ENCODE data around the gene CTNND2.

CTNND2 gene

DNA sequence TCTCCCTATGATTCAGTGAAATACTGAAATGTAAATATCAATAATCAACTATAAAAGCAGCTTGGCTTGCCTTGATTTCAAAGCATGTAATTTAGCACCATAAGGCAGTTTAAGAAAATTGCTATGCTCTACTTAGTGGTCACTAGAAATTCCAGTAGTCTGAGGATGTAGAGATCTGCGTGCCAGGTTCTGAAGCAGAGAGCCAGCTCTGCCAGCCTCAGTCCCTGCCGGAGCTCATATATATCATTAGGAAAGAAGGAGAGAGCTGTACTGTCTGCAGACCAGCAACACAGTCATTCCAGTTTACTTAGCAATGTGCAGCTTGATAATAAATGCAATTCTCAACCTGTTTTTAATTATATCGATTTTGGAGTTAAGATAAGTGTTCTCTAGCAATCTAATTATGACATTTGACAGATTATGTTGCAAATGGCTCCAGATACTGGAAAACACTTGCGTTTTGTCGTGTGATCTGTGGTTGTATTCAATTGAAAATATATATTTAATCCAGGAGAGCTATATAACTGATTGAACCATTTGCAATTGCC lies 540.5 kb downstream of the CTNND2 start:
- no peaks in the 10 kb centered on the region for H3K27me3 ChIP-seq (replicated peaks; ENCODE audit: insufficient read depth, low read length)
- H3K79me2 ChIP-seq (ENCODE audit: low read length): no peaks in the 10 kb centered on the region
- H3K4me3 ChIP-seq (ENCODE audit: low read length): no peak overlapping the region
- no peaks in the 10 kb centered on the region for H3K9me2 ChIP-seq (replicated peaks; ENCODE audit: insufficient read depth, low read length)
- H3K27ac ChIP-seq (ENCODE audit: low read length): no peak overlapping the region
- TF ChIP-seq EZH2phosphoT487 (IDR thresholded peaks at IDR 0.05; ENCODE audit: low read length) (no peak), EZH2 (optimal IDR thresholded peaks at IDR 0.05; ENCODE audit: low read depth, low read length) (no peak), CTCF (IDR thresholded peaks at IDR 0.05; ENCODE audit: low read length) (no peak)
- no peak overlapping the region for H3K4me2 ChIP-seq (ENCODE audit: low read depth, low read length)
- no peaks in the 10 kb centered on the region for H3K9me3 ChIP-seq (replicated peaks; ENCODE audit: insufficient read depth, low read length)
- H3F3A ChIP-seq (ENCODE audit: insufficient read depth, low read length): no peaks in the 10 kb centered on the region
- DNase-seq: no peak
- H3K4me1 ChIP-seq (ENCODE audit: low read length): no peaks in the 10 kb centered on the region
- H3K9ac ChIP-seq (ENCODE audit: low read length): no peak overlapping the region
- no peaks in the 10 kb centered on the region for H3K36me3 ChIP-seq (replicated peaks; ENCODE audit: insufficient read depth, low read length)
- H2AFZ ChIP-seq (ENCODE audit: low read length): no peak overlapping the region
- no peaks in the 10 kb centered on the region for H4K20me1 ChIP-seq (ENCODE audit: insufficient read depth, low read length)

GRCh38 chr5:11361768-11362167 lies 542.5 kb downstream of the CTNND2 start:
- DNase-seq: no peak
- Histone ChIP-seq H3K79me2 (ENCODE audit: low read length) (no peaks in the 10 kb centered on the region), H3K27me3 (replicated peaks; ENCODE audit: insufficient read depth, low read length) (no peaks in the 10 kb centered on the region), H3K27ac (ENCODE audit: low read length) (no peak overlapping the region), H3F3A (ENCODE audit: insufficient read depth, low read length) (no peaks in the 10 kb centered on the region), H3K4me1 (ENCODE audit: low read length) (no peaks in the 10 kb centered on the region), H3K4me3 (ENCODE audit: low read length) (no peak overlapping the region), H2AFZ (ENCODE audit: low read length) (no peak overlapping the region), H3K9ac (ENCODE audit: low read length) (no peak overlapping the region), H3K4me2 (ENCODE audit: low read depth, low read length) (no peak overlapping the region), H4K20me1 (ENCODE audit: insufficient read depth, low read length) (no peaks in the 10 kb centered on the region), H3K9me3 (replicated peaks; ENCODE audit: insufficient read depth, low read length) (no peaks in the 10 kb centered on the region), H3K36me3 (replicated peaks; ENCODE audit: insufficient read depth, low read length) (no peaks in the 10 kb centered on the region), H3K9me2 (replicated peaks; ENCODE audit: insufficient read depth, low read length) (no peaks in the 10 kb centered on the region)
- TF ChIP-seq CTCF (IDR thresholded peaks at IDR 0.05; ENCODE audit: low read length) (no peak), EZH2 (optimal IDR thresholded peaks at IDR 0.05; ENCODE audit: low read depth, low read length) (no peak), EZH2phosphoT487 (IDR thresholded peaks at IDR 0.05; ENCODE audit: low read length) (no peak)

- Histone ChIP-seq H4K20me1 (ENCODE audit: insufficient read depth, low read length) (no peaks in the 10 kb centered on the region), H3K79me2 (ENCODE audit: low read length) (no peaks in the 10 kb centered on the region), H3K27ac (ENCODE audit: low read length) (no peak overlapping the region), H3K27me3 (replicated peaks; ENCODE audit: insufficient read depth, low read length) (no peaks in the 10 kb centered on the region), H3K4me2 (ENCODE audit: low read depth, low read length) (no peak overlapping the region), H2AFZ (ENCODE audit: low read length) (no peak overlapping the region), H3F3A (ENCODE audit: insufficient read depth, low read length) (no peaks in the 10 kb centered on the region), H3K36me3 (replicated peaks; ENCODE audit: insufficient read depth, low read length) (no peaks in the 10 kb centered on the region), H3K9me2 (replicated peaks; ENCODE audit: insufficient read depth, low read length) (no peaks in the 10 kb centered on the region), H3K9me3 (replicated peaks; ENCODE audit: insufficient read depth, low read length) (no peaks in the 10 kb centered on the region), H3K4me3 (ENCODE audit: low read length) (no peak overlapping the region), H3K9ac (ENCODE audit: low read length) (no peak overlapping the region), H3K4me1 (ENCODE audit: low read length) (no peaks in the 10 kb centered on the region)
- TF ChIP-seq CTCF (IDR thresholded peaks at IDR 0.05; ENCODE audit: low read length): no peak
- no peak for DNase-seq
Measured at GRCh38 chr5:11357928-11358327, 546.3 kb downstream of the CTNND2 start.
